ENCODE measurements around the gene PROM1.

GRCh38 chr4:16100833-16101232 lies 17.0 kb upstream of the PROM1 start:
- TF ChIP-seq EZH2phosphoT487 (IDR thresholded peaks at IDR 0.05; ENCODE audit: low read length) (no peak), CTCF (IDR thresholded peaks at IDR 0.05; ENCODE audit: low read length) (no peak)
